KBM-7 (cell line): ENCODE results near the gene USP37.

Experiments
- DNase-seq: peaks from one replicate; pipeline ENCODE4 v3.0.0-alpha.2; 2015
- in situ Hi-C: fragments of 300-500 bp; cut with MboI; formaldehyde crosslinking; loops from 2 replicates; pipeline ENCODE4 v1.14.3; 2020; ENCODE audit warnings: low sequenced_read_pairs, low pct_unique_long_range_greater_than_20kb, mixed read lengths

Gene USP37

GRCh38 chr2:218407717-218408116 lies 160.4 kb downstream of the USP37 start:
- in situ Hi-C loops = no loop called here
- no peak for DNase-seq

- peak; percentile 82 for DNase-seq
- in situ Hi-C loops = no loop called here
Observed at GRCh38 chr2:218406949-218407618, 161.1 kb downstream of the USP37 start.

GRCh38 chr2:218406209-218406948 lies 161.8 kb downstream of the USP37 start:
- peak; percentile 92 for DNase-seq
- in situ Hi-C loops = no loop called here

- no peak for DNase-seq
- in situ Hi-C loops = no loop called here
Observed at GRCh38 chr2:218405746-218406208, 162.4 kb downstream of the USP37 start.

GRCh38 chr2:218405086-218405745 lies 162.9 kb downstream of the USP37 start:
- in situ Hi-C loops = no loop called here
- DNase-seq = no peak

- in situ Hi-C loops = no loop called here
- DNase-seq = no peak
Observed at GRCh38 chr2:218404351-218405085, 163.6 kb downstream of the USP37 start.

GRCh38 chr2:218403810-218404209 lies 164.3 kb downstream of the USP37 start:
- in situ Hi-C loops = no loop called here
- no peak for DNase-seq

- no peak for DNase-seq
- in situ Hi-C loops = no loop called here
Observed at GRCh38 chr2:218402911-218403411, 165.2 kb downstream of the USP37 start.

GRCh38 chr2:218402491-218402901 lies 165.7 kb downstream of the USP37 start:
- in situ Hi-C loops = no loop called here
- no peak for DNase-seq

- no peak for DNase-seq
- in situ Hi-C loops = no loop called here
Observed at GRCh38 chr2:218401890-218402289, 166.3 kb downstream of the USP37 start.

- no peak for DNase-seq
- in situ Hi-C loops = no loop called here
Observed at GRCh38 chr2:218400930-218401881, 166.9 kb downstream of the USP37 start.
